Glomerular visceral epithelial cell (primary cell): ENCODE measurements around the gene PROP1.
A peak's percentile ranks its signal among the peaks of the same experiment; 100 is the strongest.
"Not testable (repeated sequence)": the region's sequence is repeated elsewhere in the genome, so short reads cannot be mapped to it uniquely, and the experiment has no call there.

ENCODE experiments used
- DNase-seq: peaks from one replicate; pipeline ENCODE4 v3.0.0-alpha.2; 2016; ENCODE audit errors: extremely low spot score

Gene PROP1

GRCh38 chr5:177945145-177945544 lies 50.9 kb downstream of the PROP1 start:
- DNase-seq, result not testable (repeated sequence)

- peak; percentile 17 for DNase-seq
These were observed 52.0 kb downstream of the PROP1 start for GRCh38 chr5:177943805-177944736.

- not testable (repeated sequence) for DNase-seq
These were observed 53.1 kb downstream of the PROP1 start for GRCh38 chr5:177942896-177943295.
